ENCODE results near the gene RNF114.

Gene RNF114

DNA sequence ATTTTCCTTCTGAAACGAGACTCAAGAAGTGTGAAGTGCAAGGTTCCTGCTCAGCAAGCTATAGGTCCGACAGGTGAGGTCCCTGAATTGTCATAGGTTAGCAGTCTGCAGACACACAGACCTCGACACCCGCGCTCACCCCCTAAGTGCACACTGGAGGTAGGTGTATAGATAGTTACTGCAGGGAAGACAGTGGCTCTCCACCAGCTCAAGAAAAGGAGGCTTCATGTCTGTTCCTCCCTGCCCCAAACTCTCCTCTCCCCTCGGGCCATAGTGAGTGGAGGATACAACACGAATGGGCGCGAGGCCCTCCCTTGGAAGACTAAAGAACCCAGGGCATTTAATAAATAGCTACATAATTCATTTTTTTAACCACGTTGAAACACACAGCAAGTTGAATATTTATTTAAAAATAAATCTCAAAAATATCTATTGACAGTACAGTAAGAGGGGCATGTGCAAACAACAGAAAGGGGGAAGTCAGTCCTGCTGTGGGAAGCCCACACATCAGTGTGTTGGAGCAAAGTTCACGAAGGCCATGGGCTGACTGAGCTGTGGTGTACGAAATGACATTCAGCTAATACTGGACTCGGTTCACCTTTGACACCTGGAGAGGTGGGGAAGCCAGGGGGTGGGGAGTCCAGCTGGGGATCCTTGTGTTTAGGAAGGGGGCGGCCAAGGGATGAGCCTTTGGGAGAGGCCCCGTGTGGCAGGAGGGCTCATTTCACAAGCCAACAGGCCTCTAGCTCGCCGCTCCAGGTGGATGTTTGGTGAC lies 31.6 kb upstream of the RNF114 start:
- DNase-seq, result no peak

DNA sequence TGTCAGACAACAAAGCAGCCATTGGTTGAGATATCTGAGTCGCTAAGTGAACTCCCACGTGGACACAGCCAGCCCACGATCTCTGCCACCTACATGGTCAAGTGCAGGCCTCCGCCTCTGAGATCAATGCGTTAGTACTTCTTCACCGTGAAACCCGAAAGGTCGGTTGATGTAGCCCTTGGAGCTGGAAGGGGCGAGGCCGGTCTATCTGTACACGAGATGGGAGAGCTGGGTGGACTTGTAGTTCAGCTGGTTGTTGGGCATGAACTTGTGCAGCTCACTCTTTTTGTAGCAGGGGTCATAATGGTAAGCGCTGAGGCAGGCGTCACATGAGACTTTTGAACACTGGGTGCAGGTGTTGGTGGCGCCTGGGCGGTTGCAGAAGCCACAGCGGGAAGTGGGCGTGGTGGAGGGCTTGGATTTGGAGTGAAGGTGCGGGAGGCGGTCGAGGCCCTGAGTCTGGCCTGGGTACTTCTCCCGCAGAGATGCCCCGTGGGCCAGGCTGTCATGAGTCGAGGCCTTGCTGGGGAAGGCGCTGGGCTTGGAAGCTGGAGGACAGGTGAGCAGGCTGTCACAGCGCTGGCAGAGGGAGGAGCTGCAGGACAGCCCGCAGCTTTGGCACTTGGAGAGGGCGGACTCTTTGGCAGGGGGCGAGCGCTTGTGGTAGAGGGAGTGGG lies 30.6 kb upstream of the RNF114 start:
- DNase-seq, result no peak

DNA sequence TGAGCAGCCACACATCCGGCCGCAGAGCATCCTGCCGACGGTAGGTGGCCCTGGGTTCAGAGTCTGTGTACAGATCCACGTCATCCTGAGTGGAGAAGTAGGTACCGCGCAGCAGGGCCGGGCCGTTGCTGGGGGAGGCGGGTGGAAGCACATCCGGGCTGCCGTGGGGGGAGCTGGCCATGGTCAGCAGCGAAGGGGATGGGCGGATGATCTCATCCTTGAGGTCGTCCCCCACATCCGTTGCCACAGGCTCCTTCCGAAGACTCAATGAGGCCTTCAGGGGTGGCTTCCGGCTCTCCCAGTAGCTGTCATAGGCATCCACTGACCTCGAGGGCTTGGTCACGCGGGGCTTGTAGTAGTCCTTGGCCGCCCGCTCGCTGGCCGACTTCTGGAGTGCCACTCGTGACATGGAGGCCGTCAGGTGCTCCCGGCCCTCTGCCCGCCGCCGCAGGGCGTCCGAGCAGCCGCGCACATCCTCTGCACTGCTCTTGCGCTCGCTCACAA lies 30.0 kb upstream of the RNF114 start:
- DNase-seq, result no peak

DNA sequence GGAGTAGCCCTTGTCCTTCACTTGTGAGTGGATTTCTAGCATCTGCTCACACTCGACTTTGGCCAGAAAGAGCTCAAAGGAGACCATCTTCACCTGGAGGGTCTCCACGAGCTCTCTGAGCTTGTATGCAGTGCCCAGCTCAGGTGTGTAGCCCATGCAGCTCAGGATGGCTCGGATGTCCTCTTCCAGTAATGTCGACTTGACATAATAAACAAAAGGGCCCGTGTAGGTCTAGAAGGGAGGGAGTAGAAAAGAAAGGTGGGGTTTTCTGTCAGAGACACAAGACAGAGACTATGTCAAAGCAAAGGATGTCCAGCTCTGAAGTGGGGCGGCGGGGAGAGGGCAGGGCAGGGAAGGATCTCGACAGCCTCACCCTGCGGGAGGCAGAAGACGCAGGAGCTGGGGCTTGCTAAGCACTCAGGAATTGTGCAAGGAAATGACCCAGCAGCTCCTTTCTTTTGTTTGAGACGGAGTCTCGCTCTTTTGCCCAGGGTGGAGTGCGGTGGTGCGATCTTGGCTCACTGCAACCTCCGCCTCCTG lies 29.5 kb upstream of the RNF114 start:
- DNase-seq, result no peak

DNA sequence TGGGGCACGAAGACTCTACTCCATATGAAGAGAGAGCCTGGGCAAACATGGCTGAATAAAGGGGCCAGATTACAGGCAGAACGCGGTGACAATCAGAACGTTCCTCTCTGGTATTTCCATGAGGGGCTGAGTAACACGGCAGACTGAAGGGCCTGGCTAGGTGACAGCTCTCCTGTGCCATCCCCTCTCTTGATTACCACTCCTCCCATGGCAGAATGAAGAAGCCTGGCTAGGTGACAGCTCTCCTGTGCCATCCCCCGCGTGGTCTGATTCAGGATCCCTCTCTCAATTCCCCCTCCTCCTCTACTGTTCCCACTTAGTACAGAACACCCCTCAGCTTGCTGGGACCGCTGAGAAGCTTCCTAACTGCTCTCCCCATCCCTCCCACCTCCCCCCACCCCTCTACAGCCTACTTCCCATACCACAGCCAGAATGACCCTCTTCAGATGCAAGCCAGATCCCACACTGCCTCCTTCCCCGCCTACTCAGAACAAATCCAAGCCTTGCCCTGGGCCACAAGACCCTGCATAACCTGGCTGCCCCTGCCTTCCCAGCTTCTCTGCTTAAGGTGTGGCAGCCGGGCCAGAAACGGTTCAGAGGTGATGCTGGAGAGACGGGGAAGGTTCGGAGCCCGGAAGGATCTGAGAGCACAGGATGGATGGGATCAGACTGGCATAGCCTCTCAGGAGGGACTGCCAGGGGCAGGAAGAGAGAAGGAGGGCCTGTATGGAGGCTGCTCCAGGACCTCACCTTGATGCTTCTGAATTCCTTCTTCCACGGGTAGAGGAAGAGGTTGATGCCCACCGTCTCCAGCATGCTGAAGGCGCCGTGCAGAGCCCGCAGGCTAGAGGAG lies 28.6 kb upstream of the RNF114 start:
- no peak for DNase-seq

DNA sequence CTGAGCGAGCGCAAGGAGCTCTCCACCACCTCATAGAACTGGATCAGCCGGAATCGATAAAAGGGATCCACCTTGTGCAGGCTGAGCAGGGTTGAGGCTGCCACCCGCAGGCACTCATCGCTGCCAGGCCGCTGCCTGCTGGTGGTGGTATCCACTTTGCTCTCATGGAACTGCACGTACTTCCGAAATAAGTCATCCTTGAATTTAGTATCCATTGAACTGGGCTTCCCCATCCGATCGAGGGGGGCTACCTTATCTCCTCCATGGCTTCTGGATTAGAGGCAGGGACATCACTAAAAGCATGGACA lies 28.0 kb upstream of the RNF114 start:
- no peak for DNase-seq

DNA sequence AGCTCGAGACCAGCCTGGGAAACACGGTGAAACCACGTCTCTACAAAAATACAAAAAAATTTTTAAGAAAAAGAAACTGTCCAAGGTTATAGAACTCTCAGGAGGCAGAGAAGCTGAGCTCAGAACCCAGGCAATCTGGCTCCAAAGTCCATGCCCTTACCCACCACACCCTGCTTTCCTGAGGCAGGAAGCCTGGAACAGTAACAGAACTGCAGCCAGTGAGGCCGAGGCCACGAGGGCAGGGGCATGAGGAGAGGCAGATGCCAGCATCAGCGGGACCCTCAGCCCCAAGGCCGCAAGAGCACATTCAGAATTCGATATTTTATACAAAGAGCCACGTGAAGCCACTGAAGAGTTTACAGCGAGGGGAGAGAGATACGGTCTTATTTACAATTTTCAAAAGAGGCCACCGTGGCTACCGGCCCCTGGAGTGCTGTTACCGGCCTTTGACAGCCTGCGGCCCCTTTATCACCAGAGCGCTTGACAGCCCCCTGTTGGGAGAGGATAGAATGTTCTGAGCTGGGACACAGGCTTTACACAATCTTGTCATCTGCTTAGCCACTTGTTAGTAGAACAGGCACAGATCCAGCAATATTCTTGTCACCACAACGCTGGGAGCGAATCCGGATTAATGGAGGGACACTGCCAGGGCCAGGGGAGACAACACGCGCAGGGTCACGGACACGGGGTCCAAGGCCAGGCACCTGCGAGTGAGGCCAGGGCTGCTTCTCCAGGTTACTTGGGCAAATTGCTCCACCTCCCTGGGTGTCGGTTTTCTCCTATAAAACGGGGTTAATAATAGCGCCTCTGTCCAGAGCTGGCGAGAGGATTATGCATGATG lies 26.5 kb upstream of the RNF114 start:
- DNase-seq, result peak; percentile 19

DNA sequence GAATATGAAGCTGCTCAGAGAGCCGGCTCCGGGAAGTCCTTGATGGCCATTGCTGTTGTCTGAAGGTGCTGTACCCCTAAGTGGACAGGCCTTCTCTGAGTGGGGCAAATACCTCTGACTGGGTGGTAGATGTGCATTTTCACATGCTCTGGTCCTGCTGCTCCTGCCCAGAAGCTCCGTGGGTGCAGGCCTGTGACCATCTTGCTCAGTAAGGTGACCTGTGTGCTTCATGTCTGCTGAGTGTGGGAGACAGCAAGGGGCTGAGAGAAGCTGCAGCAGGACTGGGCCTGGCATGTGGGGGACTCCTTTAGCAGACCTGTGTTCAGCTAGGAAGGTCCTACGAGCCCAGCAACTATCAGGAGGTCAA lies 25.9 kb upstream of the RNF114 start:
- no peak for DNase-seq

DNA sequence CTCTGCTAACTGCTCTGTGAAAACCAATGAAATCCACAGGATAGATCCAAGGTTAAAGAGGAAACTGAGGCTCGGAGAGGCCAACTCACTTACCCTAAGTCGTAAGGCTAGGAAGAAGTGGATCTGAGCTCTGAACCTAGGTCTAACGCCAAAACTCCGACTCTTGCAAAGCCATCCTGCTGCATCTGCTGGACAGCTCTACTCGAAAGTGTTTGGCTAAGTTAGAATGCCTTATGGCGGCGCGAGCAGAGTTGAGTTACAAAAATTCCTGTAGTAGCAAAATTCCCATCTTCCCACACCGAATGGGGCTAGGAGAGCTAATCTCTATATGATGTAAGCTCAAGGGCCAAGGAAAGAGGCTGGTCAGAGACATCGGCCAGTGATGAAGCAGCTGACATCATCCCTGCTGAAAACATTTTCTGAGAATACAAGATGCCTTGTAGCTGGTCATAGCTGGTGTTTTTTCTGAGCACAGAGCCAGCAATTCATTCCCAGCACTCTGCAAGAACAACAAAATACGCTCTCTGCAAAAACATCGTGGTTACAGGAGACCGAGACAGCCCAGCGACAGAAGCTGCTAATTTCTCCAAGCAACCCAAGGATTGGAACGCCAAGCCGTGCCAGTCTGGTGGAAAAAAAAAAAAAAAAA lies 22.7 kb upstream of the RNF114 start:
- no peak for DNase-seq

DNA sequence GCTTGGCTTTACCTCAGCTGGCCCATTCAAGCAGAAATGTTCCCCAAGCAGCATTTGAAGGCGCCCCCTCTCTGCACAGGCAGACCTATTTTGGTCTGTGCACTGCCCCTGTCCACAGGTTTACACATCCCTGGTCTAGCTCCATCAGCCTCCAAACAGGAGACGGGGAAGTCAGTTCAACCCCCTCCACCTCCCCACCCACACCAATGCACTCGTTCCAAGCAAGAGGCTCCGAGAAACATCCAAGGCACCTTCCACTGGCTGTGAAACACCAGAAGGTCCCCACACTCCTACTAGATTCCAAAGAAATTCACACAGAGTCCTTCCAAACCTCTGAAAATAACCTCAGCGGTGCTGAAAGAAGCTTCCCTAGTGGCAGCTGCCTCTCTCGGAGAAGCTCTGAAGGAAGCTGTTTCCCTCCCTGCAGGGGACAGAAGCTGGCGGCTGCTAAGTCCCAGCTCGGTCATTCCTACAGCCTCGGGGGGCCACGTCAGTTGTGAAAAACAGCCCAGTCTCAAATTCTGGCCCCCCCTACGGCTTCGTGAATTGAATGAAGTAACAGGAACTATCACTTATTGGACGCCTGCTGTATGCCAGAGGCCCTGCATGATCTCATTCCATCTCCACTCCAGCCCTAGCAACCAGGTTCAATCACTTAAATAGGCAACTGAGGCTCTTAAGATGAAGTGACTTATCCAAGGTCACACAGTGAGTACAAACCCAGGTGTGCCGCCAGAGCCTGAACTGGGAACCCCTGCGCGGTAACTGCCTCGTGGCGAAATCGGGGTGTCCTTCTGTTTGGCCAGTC lies 21.7 kb upstream of the RNF114 start:
- no peak for DNase-seq

DNA sequence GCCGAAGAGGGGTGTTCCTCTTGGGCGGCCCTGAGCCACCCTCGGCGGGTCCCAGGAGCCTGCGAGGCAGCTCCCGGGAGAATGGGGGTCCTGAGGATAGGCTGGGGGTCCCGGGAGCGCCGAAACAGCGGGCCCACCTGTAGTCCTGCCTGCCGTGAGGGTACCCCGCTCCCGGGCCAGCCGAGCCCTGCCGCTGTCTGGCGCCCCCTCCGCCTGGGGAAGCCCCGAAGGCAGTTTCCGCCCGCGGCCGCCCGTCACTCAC lies 21.1 kb upstream of the RNF114 start:
- DNase-seq, result no peak

DNA sequence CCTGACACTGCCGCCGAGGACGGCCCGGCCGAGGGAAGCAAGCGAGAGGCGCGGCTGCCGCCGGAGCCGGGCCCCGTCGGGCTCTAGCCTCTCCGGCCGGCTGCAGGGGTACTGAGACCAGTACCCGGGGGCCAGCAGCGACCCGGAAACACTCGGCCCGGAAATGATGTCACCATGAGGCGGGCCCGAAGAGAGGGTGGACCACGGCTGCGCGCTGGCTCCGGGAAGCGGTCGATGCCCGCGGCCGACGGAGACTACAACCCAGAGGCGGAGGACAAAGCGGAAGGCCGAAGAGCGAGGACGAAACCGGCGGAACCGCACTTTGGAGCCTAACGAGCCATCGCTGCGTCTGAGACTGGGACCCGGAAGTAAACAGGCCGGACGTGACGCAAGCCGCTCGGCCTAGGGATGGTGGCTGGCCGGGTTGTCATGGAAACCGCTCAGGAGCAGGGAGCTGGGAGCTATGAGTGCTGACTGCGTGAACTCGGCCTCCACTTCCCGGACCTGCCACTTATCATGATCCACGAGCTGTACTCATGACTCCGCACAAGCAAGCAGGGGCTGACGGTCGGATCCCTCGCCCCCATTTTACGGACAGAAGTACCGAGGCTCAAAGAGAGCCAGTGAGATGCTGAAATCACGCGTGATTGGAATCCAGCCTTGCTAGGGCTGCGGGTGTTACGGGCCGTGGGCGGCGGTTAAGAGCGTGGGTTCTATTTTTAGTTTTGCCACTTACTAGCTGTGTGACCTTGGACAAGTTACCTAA lies 20.6 kb upstream of the RNF114 start, which contains the start of gene SPATA2:
SPATA2 (minus strand) TSS at position 150 of the 766 bp plus-strand sequence. CDS start 7,039 bp downstream, outside the sequence.
- DNase-seq, result peak; percentile 97

DNA sequence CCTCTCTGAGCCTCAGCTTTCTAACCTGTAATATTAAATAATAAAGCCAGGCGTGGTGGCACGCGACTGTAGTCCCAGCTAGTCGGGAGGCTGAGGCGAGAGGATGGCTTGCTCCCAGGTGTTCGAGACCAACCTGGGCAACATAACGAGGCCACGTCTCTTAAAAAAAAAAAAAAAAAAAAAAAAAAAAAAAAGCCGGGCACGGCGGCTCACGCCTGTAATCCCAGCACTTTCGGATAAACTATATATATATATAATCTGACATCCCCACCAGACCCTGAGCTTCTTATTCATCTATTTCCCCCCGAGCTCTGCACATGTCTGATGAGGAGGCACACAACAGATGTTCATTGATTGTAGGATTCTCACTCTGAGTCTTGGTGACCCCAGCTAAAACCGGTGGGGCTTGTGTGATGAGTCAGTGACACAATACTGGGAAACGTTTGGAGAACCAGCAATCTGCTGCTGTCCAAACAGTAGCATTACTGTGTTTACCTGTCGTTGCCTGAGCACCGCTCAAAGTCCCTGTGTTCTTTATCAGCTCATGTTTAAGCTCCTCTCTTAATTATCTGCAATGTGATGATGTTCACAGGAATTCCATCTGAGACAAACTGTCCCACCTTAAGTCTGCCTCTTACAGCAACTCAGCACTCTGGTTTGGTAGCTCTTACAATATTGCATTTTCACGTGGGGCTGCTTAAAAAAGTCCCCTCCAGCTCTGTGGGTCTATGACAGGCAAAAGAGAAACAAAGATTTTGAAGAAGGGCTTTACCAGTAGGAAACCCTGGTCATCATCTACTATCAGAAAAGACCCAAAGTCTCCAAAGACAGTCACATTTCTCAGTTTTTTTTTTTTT lies 19.8 kb upstream of the RNF114 start:
- no peak for DNase-seq

DNA sequence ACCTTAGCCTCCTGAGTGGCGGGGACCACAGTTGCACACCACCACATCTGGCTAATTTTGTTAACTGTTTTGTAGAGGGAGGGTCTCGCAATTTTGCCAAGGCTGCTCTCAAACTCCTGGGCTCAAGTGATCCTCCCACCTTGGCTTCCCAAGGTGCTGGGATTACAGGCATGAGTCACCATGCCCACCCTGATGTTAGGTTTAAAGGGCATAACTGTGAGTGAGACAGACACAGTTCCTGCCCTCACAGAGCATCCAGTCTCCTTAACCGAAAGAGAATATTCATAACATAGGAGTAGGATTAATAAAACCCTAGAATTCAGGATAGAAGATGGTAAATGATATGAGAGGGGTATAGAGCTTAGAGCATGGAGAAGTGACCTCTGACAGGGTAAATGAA lies 17.8 kb upstream of the RNF114 start:
- DNase-seq, result no peak

DNA sequence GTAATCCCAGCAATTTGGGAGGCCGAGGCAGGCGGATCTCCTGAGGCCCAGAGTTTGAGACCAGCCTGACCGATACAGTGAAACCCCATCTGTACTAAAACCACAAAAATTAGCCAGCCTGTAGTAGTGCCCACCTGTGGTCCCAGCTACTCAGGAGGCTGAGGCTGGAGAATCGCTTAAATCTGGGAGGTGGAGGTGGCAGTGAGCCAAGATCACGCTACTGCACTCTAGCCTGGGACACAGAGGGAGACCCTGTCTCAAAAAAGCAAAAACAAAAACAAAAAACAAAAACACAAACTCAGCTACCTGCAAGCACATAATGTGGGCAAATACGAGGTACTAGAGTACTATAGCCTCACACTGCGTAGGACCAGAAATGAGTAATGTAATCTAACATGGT lies 17.2 kb upstream of the RNF114 start:
- DNase-seq, result no peak

DNA sequence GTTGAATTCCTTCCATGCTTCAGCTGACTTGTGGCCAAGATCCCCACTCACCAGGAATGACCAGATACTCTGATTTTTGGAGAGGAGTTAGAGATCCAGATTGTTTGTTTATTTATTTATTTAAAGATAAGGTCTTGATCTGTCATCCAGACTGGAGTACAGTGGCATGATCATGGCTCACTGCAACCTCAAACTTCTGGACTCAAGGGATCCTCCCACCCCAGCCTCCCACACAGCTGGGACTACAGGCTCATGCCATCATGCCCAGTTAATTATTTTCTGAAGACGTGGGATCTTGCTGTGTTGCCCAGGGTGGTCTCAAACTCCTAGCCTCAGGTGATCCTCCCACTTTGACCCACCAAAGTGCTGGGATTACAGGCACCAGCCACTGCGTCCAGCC lies 16.7 kb upstream of the RNF114 start:
- DNase-seq, result no peak

DNA sequence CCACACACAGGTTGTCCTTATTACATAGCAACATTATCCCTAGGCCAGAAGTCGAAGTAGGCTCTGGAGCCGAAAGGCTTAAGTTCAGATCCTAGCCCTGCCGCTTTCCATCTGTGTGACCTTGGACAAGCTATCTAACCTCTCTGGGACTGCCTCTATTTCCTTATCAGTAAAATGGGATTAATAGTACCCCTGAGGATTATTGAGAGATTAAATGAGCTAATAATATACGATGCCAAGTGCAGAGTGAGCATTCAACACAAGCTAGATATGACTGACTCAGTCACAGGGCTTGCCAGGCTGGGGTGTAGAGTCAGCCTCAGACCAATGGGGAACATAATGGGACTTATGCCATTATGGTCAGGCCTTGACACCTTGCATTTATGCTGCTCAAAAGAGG lies 11.9 kb upstream of the RNF114 start:
- no peak for DNase-seq

DNA sequence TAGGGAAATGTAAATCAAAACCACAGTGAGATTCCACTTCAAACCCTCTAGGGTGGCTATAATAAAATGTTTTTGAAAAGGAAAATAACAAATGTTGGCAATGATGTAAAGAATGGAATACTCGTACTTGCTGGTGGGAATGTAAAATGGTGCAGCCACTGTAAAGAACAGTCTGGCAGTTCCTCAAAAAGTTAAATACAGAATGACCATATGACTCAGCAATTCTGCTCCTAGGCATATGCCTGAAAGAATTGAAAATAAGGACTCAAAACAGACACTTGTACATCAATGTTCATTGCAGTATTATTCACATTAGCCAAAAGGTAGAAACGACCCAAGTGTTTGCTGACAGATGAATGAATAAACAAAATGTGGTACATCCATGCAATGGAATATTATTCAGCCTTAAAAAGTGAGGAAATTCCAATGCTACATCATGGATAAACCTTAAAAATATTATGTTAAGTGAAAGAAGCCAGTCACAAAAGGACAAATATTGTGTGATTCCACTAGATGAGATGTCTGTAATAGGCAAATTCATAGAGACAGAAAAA lies 10.2 kb upstream of the RNF114 start:
- DNase-seq, result no peak

Measured in NCI-H2227 treated with DMSO at 0.1 percent for 48 hours (cell line).